Femur (tissue), 1 donor: ENCODE measurements around the gene RAPGEF3.

Experiments
- DNase-seq: peaks from one replicate; pipeline ENCODE4 v3.0.0-alpha.2; 2017

The RAPGEF3 gene

GRCh38 chr12:47775100-47775911, 16.6 kb upstream of the RAPGEF3 start:
- DNase-seq = no peak

- DNase-seq = no peak
These were observed 16.0 kb upstream of the RAPGEF3 start for GRCh38 chr12:47774663-47775062.

GRCh38 chr12:47773858-47774580, 15.3 kb upstream of the RAPGEF3 start:
- no peak for DNase-seq

GRCh38 chr12:47773062-47773857, 14.6 kb upstream of the RAPGEF3 start, which contains the start of gene SLC48A1:
Gene SLC48A1 (plus strand): TSS chr12:47773238. CDS start chr12:47773305, 67 bp downstream.
- DNase-seq = peak; percentile 83

GRCh38 chr12:47772738-47773061, 14.0 kb upstream of the RAPGEF3 start:
- no peak for DNase-seq

- DNase-seq = no peak
These were observed 13.5 kb upstream of the RAPGEF3 start for GRCh38 chr12:47772094-47772660.

GRCh38 chr12:47771304-47771703, 12.6 kb upstream of the RAPGEF3 start:
- DNase-seq = no peak

GRCh38 chr12:47770086-47770726, 11.5 kb upstream of the RAPGEF3 start:
- no peak for DNase-seq

GRCh38 chr12:47769234-47770085, 10.8 kb upstream of the RAPGEF3 start:
- no peak for DNase-seq

- no peak for DNase-seq
These were observed 9.7 kb upstream of the RAPGEF3 start for GRCh38 chr12:47768323-47768811.

- DNase-seq = no peak
These were observed 8.6 kb upstream of the RAPGEF3 start for GRCh38 chr12:47767216-47767724.

GRCh38 chr12:47766502-47767215, 8.0 kb upstream of the RAPGEF3 start:
- no peak for DNase-seq

GRCh38 chr12:47763481-47764346, 5.0 kb upstream of the RAPGEF3 start:
- no peak for DNase-seq

GRCh38 chr12:47762850-47763465, 4.3 kb upstream of the RAPGEF3 start:
- no peak for DNase-seq

GRCh38 chr12:47758584-47758833, 171 bp downstream of the RAPGEF3 start:
- no peak for DNase-seq

- no peak for DNase-seq
These were observed 668 bp downstream of the RAPGEF3 start for GRCh38 chr12:47757840-47758583.

GRCh38 chr12:47757364-47757839, 1.3 kb downstream of the RAPGEF3 start:
- DNase-seq = no peak
